Memory B cell (primary cell): ENCODE results near the gene UBR4.

ENCODE experiments used
- ATAC-seq: fragments of 150-1000 bp; cut with Tn5 transposase; 2 replicates; pipeline ENCODE4 v1.10.0; 2021; ENCODE audit warnings: low read depth, mild to moderate bottlenecking, moderate library complexity
- DNase-seq, 2 donors: peaks; one replicate each; pipeline ENCODE4 v3.0.0; 2022; ENCODE audit warnings: low spot score in 2 of 2
- H3K27ac Mint-ChIP-seq: one replicate; pipeline ENCODE4 v1.8.0; 2022; ENCODE audit warnings: mild to moderate bottlenecking, moderate library complexity, mixed read lengths
- H3K27me3 Mint-ChIP-seq: one replicate; pipeline ENCODE4 v1.8.0; 2022; ENCODE audit warnings: mixed read lengths
- H3K36me3 Mint-ChIP-seq: one replicate; pipeline ENCODE4 v1.8.0; 2022; ENCODE audit warnings: mild to moderate bottlenecking, mixed read lengths
- H3K4me1 Mint-ChIP-seq: one replicate; pipeline ENCODE4 v1.8.0; 2022; ENCODE audit warnings: mixed read lengths
- H3K4me3 Mint-ChIP-seq: one replicate; pipeline ENCODE4 v1.8.0; 2022; ENCODE audit warnings: mild to moderate bottlenecking, moderate library complexity, mixed read lengths
- H3K9me3 Mint-ChIP-seq: one replicate; pipeline ENCODE4 v1.8.0; 2022; ENCODE audit warnings: mixed read lengths

The UBR4 gene

DNA sequence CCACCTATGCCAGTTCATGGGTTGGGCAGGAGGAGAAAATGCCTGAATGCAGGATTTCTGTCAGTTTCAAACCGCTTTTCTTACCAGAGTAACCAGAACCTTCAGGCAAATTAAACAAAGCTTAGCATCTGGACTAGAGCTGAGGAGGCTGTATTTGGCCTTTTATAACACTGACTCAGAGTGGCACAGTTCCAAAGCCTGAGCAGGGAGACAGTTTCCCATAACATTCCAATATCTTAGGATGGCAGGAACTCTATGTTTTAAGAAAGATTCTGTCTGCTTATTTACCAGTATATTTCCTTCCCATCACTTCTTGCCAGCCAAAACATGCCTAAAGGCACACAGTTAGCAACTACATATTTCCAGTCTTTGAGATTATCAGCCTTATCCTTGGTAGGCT lies 46.8 kb downstream of the UBR4 start:
- Mint-ChIP-seq H3K27me3 (no peaks in the 10 kb centered on the region), H3K36me3 (peaks cover 48% of the 10 kb centered on the region)
- no peak for ATAC-seq

DNA sequence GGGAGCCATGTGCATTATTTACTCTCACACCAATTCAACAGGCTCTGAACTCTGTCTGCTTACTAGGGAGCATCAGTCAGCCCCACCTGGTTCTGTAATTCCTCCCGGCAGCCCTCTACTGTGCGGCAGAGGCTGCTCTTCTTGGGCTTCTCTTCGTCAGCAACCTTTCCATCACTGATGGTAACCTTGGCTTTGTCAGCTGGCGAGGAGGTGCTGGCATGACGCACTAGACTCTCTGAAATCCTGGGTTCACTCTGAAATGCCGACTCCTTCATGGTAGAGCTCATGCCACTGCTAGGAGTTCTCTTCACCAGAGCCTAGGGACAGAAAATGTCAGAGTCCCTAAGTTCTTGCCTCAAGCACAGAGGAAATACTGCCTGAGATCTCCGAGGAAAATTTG lies 49.2 kb downstream of the UBR4 start:
- Mint-ChIP-seq H3K9me3 (no peaks in the 10 kb centered on the region), H3K4me3 (no peak overlapping the region), H3K4me1 (no peaks in the 10 kb centered on the region), H3K27me3 (no peaks in the 10 kb centered on the region), H3K27ac (no peak overlapping the region), H3K36me3 (peaks cover 48% of the 10 kb centered on the region)
- ATAC-seq (no peak), DNase-seq (no peak)

More for the DNA sequence above, 46.8 kb downstream of the UBR4 start:
- no peaks in the 10 kb centered on the region for H3K4me1 Mint-ChIP-seq
- no peak overlapping the region for H3K4me3 Mint-ChIP-seq
- no peak for DNase-seq
- H3K27ac Mint-ChIP-seq, result no peak overlapping the region
- no peaks in the 10 kb centered on the region for H3K9me3 Mint-ChIP-seq

DNA sequence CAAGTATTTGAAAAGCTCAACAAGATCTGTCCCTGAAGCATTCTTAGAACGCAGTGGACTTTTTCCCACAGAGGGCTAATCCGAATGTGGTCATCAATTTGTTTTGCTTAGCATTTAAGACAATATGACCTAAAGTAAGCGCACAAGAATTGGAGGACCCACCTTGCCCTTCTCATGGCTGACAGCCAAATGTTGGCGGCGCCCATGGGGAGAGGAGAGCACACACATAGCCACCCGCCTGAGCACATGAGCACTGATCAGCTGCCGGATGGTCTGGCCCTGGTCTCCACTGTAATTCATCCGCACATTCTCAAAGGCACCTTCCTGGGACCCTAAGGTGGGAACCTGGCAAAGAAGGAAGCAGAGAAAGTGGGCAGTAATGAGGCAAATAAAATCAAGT lies 52.4 kb downstream of the UBR4 start:
- ATAC-seq (no peak), DNase-seq (no peak)
- Mint-ChIP-seq H3K36me3 (peaks cover 48% of the 10 kb centered on the region), H3K4me3 (no peak overlapping the region), H3K9me3 (no peaks in the 10 kb centered on the region), H3K4me1 (no peaks in the 10 kb centered on the region), H3K27me3 (no peaks in the 10 kb centered on the region), H3K27ac (no peak overlapping the region)

DNA sequence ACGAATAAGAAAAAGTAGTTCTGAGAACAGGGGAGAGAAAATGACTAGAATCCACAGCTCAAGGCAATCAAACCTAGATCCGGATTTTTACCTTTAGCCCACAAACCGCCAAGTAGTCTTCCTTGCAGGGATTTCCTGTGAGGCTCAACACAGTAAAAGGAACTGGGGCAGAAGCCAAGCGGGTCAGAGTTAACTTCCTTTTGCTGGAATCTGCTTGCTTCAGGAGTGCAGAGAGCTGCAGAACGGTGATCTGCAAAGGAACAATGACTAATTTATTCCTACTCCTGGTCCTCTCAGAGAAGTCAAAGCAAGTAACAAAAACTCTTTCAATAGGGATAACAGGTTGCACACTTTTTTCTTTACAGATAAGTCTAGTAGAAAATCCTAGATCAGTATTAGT lies 53.4 kb downstream of the UBR4 start:
- no peaks in the 10 kb centered on the region for H3K9me3 Mint-ChIP-seq
- no peak overlapping the region for H3K4me3 Mint-ChIP-seq
- H3K27me3 Mint-ChIP-seq, result no peaks in the 10 kb centered on the region
- H3K4me1 Mint-ChIP-seq, result no peaks in the 10 kb centered on the region
- no peak overlapping the region for H3K27ac Mint-ChIP-seq
- no peak for DNase-seq
- H3K36me3 Mint-ChIP-seq, result peaks cover 49% of the 10 kb centered on the region
- no peak for ATAC-seq

DNA sequence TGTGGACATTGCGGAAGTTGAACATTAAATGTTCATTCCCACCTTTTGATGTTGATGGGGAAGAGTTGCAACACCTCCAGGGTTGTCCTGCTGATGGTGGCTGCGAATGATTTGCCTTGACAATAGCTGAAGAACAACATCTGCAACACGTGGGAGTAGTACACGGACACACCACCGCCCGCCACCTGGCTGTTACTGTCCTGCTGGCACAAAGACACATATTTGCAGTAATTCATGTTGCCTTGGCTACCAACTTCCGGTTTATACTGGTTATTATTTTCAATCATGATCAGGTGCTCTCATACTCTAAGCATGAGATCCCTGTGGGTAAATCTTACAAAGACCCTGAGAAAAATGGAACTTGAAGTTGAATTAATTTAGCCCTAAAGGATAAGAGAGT lies 55.2 kb downstream of the UBR4 start:
- Mint-ChIP-seq H3K4me1 (no peaks in the 10 kb centered on the region), H3K27me3 (no peaks in the 10 kb centered on the region), H3K9me3 (no peaks in the 10 kb centered on the region), H3K4me3 (no peak overlapping the region), H3K27ac (no peak overlapping the region), H3K36me3 (peaks cover 39% of the 10 kb centered on the region)
- ATAC-seq, result no peak
- no peak for DNase-seq

DNA sequence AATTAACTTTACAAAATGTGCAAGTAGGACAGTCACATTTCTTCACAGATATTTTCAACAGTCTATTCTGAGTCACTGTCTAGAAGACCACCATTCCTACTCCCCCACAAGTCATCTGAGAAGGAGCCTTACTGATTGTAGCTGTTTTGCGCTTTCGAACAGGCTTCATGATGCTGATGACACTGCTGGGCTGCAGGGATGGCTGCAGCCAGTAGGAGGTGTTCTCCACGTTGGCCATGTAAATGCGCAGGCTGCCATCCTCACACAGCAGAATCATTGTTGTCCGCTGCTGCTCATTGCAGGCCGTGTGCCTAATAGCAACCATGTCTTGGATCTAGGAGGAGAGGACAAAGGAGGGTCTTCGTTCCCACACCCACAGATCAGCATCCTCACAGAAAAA lies 56.9 kb downstream of the UBR4 start:
- no peaks in the 10 kb centered on the region for H3K4me1 Mint-ChIP-seq
- no peak overlapping the region for H3K4me3 Mint-ChIP-seq
- peaks cover 49% of the 10 kb centered on the region for H3K36me3 Mint-ChIP-seq
- H3K9me3 Mint-ChIP-seq, result no peaks in the 10 kb centered on the region
- H3K27me3 Mint-ChIP-seq, result no peaks in the 10 kb centered on the region
- DNase-seq (no peak), ATAC-seq (no peak)
- H3K27ac Mint-ChIP-seq, result no peak overlapping the region

DNA sequence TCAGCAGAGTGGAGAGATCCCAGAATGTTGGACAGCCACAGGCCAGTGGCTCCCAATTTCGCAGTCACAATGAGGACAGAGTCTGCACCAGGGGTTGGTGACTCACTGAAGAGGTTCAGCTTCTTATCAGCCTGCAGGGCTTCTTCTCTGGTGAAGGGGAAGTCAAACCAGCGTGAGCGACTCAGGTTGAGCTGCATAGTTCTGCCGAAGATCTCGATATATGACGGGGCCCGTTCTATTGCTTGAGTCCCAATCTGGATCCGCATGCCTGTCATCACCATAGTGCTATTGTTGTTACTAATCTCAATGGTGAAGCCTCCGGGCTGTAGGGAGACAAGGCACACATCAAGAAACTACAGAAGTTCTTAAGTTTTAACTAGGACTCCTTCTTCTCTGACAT lies 58.5 kb downstream of the UBR4 start:
- no peaks in the 10 kb centered on the region for H3K27me3 Mint-ChIP-seq
- H3K9me3 Mint-ChIP-seq, result no peaks in the 10 kb centered on the region

DNA sequence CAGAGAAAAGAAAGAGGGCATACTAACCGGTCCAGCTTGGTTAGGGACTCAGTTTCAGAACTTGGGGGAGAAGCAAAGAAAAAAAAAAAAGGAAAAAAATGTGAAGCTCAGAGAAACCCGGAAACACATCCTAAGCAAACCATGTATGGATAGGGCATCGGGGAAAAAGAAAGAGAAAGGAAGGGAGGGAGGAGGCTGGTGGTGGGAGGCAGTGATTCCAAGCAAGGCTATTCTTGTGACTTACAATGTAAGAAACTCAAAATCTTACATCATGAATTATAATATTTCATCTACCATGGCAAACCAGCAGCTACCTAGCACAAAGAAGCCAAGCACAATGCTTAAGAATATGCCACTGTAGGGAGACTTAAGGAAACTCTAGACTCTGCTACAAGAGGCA lies 60.3 kb downstream of the UBR4 start:
- ATAC-seq, result no peak
- H3K4me3 Mint-ChIP-seq, result no peak overlapping the region
- H3K9me3 Mint-ChIP-seq, result no peaks in the 10 kb centered on the region
- no peaks in the 10 kb centered on the region for H3K4me1 Mint-ChIP-seq
- peaks cover 61% of the 10 kb centered on the region for H3K36me3 Mint-ChIP-seq
- H3K27ac Mint-ChIP-seq, result no peak overlapping the region
- H3K27me3 Mint-ChIP-seq, result no peaks in the 10 kb centered on the region
- DNase-seq, result no peak

More for the DNA sequence above, 58.5 kb downstream of the UBR4 start:
- ATAC-seq (no peak), DNase-seq (no peak)
- H3K27ac Mint-ChIP-seq, result no peak overlapping the region
- H3K36me3 Mint-ChIP-seq, result peaks cover 59% of the 10 kb centered on the region
- no peaks in the 10 kb centered on the region for H3K4me1 Mint-ChIP-seq
- no peak overlapping the region for H3K4me3 Mint-ChIP-seq

DNA sequence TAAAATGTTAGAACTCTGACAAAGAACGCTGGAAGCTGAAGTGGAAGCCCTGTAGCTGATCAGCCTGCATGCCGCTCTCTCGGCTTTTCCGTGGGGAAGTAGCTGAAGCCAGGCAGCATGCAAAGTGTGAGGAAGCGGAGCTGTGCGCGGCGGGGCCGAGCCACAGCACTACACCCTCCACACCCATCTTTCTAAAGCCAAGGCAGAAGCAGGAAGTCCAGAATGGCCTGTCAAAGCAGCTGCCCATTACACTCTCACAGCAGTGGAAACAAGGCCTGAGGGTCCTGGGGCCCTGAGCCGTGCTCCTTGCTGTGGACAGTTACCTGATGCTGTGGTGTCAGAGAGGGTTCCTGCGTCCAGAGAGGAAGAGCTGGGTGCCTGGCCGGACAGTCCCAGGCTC lies 69.6 kb downstream of the UBR4 start:
- peaks cover 2% of the 10 kb centered on the region for H3K9me3 Mint-ChIP-seq
- H3K36me3 Mint-ChIP-seq, result peaks cover 61% of the 10 kb centered on the region
- no peaks in the 10 kb centered on the region for H3K4me1 Mint-ChIP-seq
- DNase-seq, result no peak
- no peak overlapping the region for H3K4me3 Mint-ChIP-seq
- no peaks in the 10 kb centered on the region for H3K27me3 Mint-ChIP-seq
- no peak overlapping the region for H3K27ac Mint-ChIP-seq
- no peak for ATAC-seq

DNA sequence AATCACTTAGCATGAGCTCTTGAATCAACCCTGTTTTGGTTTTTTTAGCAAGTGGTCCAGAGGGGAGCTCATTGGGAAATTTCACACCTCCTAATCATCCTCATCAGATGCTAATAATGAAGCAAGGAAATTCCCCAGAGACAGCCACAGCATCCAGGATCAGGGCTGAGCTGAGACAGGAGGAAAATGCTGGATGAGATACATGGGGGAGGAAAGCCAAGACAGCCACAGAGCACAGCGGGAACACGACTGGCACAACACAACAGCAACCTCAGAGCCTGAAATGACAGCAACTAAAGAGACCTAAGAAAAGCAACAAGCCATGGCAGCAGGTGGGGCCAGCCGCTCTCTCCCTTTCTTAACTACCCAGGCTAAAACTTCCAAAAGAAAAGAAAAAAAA lies 70.4 kb downstream of the UBR4 start:
- Mint-ChIP-seq H3K4me1 (no peaks in the 10 kb centered on the region), H3K27ac (peak overlapping the region; percentile 11), H3K4me3 (no peak overlapping the region), H3K27me3 (no peaks in the 10 kb centered on the region), H3K9me3 (peaks cover 2% of the 10 kb centered on the region), H3K36me3 (peaks cover 63% of the 10 kb centered on the region)
- no peak for DNase-seq
- ATAC-seq, result no peak

DNA sequence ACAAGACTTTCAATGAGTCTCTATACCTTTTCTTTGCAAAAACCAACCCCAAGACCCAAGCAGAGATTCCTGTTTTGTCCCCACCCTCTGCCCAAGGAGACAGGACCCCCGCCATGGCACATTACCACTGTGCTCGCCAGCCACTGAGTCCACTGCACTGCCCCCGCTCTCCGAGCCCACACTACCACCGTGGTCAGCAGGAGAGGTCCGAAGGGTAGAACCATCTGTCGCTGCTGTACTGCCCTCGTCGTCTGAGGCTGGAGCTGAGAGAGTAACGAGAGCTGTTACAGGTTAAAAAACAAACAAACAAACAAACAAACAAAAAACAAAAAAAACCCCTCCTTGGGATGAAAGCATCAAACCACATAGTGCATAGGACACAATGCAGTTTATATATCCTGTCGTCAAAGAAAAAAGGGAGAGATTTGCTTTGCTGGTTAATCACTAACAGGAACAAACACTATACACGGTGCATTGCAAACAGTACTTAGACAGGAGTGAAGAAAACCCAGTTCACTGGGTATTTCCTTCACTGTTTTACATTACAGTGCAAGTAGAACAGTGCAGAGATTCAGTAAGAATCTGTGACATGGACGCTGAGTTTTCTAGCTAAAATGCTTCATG lies 71.0 kb downstream of the UBR4 start:
- peaks cover 66% of the 10 kb centered on the region for H3K36me3 Mint-ChIP-seq
- DNase-seq, result no peak
- no peaks in the 10 kb centered on the region for H3K4me1 Mint-ChIP-seq
- H3K27ac Mint-ChIP-seq, result peak overlapping the region; percentile 65
- no peak for ATAC-seq
- no peaks in the 10 kb centered on the region for H3K27me3 Mint-ChIP-seq
- no peak overlapping the region for H3K4me3 Mint-ChIP-seq
- peaks cover 2% of the 10 kb centered on the region for H3K9me3 Mint-ChIP-seq

DNA sequence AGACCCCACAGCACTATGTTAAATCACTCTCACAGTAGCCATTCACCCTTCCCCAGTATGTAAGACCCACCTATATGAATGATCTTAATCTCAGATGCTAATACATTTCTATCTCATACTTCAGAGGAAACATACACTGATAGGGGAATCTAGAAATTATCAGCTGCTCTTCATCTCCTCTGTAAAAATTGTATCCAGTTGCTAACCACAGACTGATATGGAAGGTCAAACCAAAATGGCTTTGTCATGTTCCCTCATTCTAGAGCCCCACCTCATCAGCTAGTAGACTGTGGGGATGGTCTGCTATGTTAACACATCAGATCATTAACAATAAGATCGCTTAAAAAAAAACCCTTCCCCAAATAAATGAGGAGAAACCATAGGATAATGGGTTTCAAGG lies 71.7 kb downstream of the UBR4 start:
- H3K36me3 Mint-ChIP-seq, result peaks cover 68% of the 10 kb centered on the region
- H3K27ac Mint-ChIP-seq, result peak overlapping the region; percentile 65
- H3K4me1 Mint-ChIP-seq, result no peaks in the 10 kb centered on the region
- no peak overlapping the region for H3K4me3 Mint-ChIP-seq
- H3K9me3 Mint-ChIP-seq, result peaks cover 2% of the 10 kb centered on the region
- ATAC-seq, result no peak
- H3K27me3 Mint-ChIP-seq, result no peaks in the 10 kb centered on the region
- no peak for DNase-seq

DNA sequence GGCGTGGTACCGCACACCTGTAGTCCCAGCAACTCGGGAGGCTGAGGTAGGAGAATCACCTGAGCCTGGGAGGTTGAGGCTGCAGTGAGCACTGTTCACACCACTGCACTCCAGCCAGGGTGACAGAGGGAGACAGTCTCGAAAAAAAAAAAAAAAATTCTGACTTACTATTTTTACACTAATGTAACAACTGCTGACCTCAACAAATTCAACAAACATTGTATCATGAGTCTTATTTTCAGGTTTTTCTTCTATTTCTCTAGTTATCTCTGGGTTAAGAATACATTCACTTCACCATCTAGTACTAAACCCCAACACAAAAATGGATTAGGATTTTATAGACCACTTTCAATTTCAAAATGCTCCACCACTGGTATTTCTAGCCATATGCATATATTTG lies 72.9 kb downstream of the UBR4 start:
- Mint-ChIP-seq H3K27ac (no peak overlapping the region), H3K9me3 (peaks cover 3% of the 10 kb centered on the region), H3K36me3 (peaks cover 69% of the 10 kb centered on the region), H3K27me3 (no peaks in the 10 kb centered on the region), H3K4me1 (no peaks in the 10 kb centered on the region), H3K4me3 (no peak overlapping the region)
- DNase-seq (no peak), ATAC-seq (no peak)

DNA sequence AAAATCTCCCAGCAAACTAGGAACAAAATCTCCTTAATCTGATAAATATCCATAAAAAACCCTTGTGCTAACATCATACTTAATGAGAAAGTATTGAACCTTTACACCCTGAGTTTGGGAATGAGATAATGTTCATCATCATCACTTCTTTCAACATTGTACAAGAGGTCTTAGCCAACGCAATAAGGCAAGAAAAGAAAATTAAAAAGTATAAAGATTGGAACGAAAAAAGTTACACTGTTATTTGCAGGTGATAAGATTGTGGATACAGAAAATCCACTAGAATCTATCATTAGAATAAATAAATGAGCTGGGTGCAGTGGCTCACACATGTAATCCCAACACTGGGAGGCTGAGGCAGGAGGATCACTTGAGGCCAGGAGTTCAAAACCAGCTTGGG lies 76.7 kb downstream of the UBR4 start:
- H3K27me3 Mint-ChIP-seq, result no peaks in the 10 kb centered on the region
- peaks cover 3% of the 10 kb centered on the region for H3K9me3 Mint-ChIP-seq
- DNase-seq (no peak), ATAC-seq (no peak)
- H3K27ac Mint-ChIP-seq, result no peak overlapping the region
- H3K4me1 Mint-ChIP-seq, result no peaks in the 10 kb centered on the region
- H3K36me3 Mint-ChIP-seq, result peaks cover 59% of the 10 kb centered on the region
- no peak overlapping the region for H3K4me3 Mint-ChIP-seq

DNA sequence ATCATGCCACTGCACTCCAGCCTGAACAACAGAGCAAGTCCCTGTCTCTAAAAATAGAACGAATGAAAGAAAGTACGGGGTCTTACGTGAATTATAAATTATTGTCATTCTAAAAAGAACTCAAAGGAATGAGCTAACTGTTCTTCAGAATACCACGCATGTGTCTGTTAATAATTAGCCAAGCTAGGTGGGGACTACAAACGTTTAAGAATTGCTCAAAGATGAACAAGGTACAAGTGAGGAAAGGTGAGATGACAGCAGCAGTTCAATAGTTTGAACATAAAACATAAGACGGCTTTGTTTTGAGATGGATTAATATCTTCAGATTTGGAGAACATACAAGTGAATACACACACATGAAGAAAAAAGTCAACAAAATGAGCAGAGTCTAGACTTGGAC lies 79.6 kb downstream of the UBR4 start:
- no peak for ATAC-seq
- H3K9me3 Mint-ChIP-seq, result peaks cover 1% of the 10 kb centered on the region
- H3K27ac Mint-ChIP-seq, result no peak overlapping the region
- H3K36me3 Mint-ChIP-seq, result peaks cover 49% of the 10 kb centered on the region
- DNase-seq, result no peak
- H3K27me3 Mint-ChIP-seq, result no peaks in the 10 kb centered on the region
- no peaks in the 10 kb centered on the region for H3K4me1 Mint-ChIP-seq
- H3K4me3 Mint-ChIP-seq, result no peak overlapping the region
